Ishikawa (cell line): ENCODE data around the gene UGDH.

Experiments used
- CEBPB ChIP-seq: IDR thresholded peaks from 2 replicates; pipeline ENCODE4 v1.6.1; 2012
- CREB1 ChIP-seq: IDR thresholded peaks from 2 replicates; pipeline ENCODE4 v1.6.1; 2012; ENCODE audit warnings: low read depth
- EGR1 ChIP-seq: IDR thresholded peaks from 2 replicates; pipeline ENCODE4 v1.6.1; 2012
- FOXM1 ChIP-seq: IDR thresholded peaks from 2 replicates; pipeline ENCODE4 v1.6.1; 2012; ENCODE audit warnings: low read depth, borderline replicate concordance
- MAX ChIP-seq: IDR thresholded peaks from 2 replicates; pipeline ENCODE4 v1.6.1; 2012
- RAD21 ChIP-seq: IDR thresholded peaks from 2 replicates; pipeline ENCODE4 v1.6.1; 2012; ENCODE audit warnings: low read depth
- REST ChIP-seq: IDR thresholded peaks from 2 replicates; pipeline ENCODE4 v1.6.1; 2012; ENCODE audit warnings: low read depth, mild to moderate bottlenecking
- TAF1 ChIP-seq: IDR thresholded peaks from 2 replicates; pipeline ENCODE4 v1.6.1; 2012; ENCODE audit warnings: low read depth, mild to moderate bottlenecking
- TCF12 ChIP-seq: IDR thresholded peaks from 2 replicates; pipeline ENCODE4 v1.6.1; 2012; ENCODE audit warnings: low read depth
- TEAD4 ChIP-seq: IDR thresholded peaks from 2 replicates; pipeline ENCODE4 v1.6.1; 2012
- USF1 ChIP-seq: IDR thresholded peaks from 2 replicates; pipeline ENCODE4 v1.6.1; 2012
- YY1 ChIP-seq: IDR thresholded peaks from 2 replicates; pipeline ENCODE4 v1.6.1; 2012; ENCODE audit warnings: low read depth
- ZBTB7A ChIP-seq: IDR thresholded peaks from 2 replicates; pipeline ENCODE4 v1.6.1; 2012; ENCODE audit warnings: low read depth

GRCh38 chr4:39525822-39526690 is 1.2 kb downstream of the UGDH start:
- TF ChIP-seq CREB1 (no peak), TCF12 (no peak), REST (no peak), FOXM1 (no peak), CEBPB (no peak), USF1 (no peak), TEAD4 (no peak), ZBTB7A (no peak), EGR1 (no peak), TAF1 (no peak), MAX (no peak), RAD21 (no peak), YY1 (no peak)
